HEK293T (cell line): Measurements from ENCODE around the gene FNDC3A.

Source experiments
- ARNT ChIP-seq: fragments of 450-650 bp; IDR thresholded peaks from 2 replicates; pipeline ENCODE4 v1.6.1; 2017; ENCODE audit warnings: mild to moderate bottlenecking
- ELF4 ChIP-seq: fragments of 450-650 bp; IDR thresholded peaks from 2 replicates; pipeline ENCODE4 v1.6.1; 2017; ENCODE audit warnings: antibody characterized with exemption
- FOXA1 ChIP-seq: fragments of 450-650 bp; IDR thresholded peaks from 2 replicates; pipeline ENCODE4 v1.6.1; 2016; ENCODE audit warnings: mild to moderate bottlenecking
- FOXK2 ChIP-seq: fragments of 450-650 bp; IDR thresholded peaks from 2 replicates; pipeline ENCODE4 v1.6.1; 2016; ENCODE audit warnings: mild to moderate bottlenecking
- LEF1 ChIP-seq: fragments of 450-650 bp; IDR thresholded peaks from 2 replicates; pipeline ENCODE4 v1.6.1; 2017; ENCODE audit warnings: mild to moderate bottlenecking, borderline replicate concordance
- SP1 ChIP-seq: fragments of 450-650 bp; IDR thresholded peaks from 2 replicates; pipeline ENCODE4 v1.6.1; 2017
- SUZ12 ChIP-seq: fragments of 450-650 bp; IDR thresholded peaks from 2 replicates; pipeline ENCODE4 v1.6.1; 2016; ENCODE audit warnings: mild to moderate bottlenecking
- TARDBP ChIP-seq: fragments of 450-650 bp; IDR thresholded peaks from 2 replicates; pipeline ENCODE4 v1.6.1; 2016
- ZNF384 ChIP-seq: fragments of 450-650 bp; IDR thresholded peaks from 2 replicates; pipeline ENCODE4 v1.6.1; 2016

DNA sequence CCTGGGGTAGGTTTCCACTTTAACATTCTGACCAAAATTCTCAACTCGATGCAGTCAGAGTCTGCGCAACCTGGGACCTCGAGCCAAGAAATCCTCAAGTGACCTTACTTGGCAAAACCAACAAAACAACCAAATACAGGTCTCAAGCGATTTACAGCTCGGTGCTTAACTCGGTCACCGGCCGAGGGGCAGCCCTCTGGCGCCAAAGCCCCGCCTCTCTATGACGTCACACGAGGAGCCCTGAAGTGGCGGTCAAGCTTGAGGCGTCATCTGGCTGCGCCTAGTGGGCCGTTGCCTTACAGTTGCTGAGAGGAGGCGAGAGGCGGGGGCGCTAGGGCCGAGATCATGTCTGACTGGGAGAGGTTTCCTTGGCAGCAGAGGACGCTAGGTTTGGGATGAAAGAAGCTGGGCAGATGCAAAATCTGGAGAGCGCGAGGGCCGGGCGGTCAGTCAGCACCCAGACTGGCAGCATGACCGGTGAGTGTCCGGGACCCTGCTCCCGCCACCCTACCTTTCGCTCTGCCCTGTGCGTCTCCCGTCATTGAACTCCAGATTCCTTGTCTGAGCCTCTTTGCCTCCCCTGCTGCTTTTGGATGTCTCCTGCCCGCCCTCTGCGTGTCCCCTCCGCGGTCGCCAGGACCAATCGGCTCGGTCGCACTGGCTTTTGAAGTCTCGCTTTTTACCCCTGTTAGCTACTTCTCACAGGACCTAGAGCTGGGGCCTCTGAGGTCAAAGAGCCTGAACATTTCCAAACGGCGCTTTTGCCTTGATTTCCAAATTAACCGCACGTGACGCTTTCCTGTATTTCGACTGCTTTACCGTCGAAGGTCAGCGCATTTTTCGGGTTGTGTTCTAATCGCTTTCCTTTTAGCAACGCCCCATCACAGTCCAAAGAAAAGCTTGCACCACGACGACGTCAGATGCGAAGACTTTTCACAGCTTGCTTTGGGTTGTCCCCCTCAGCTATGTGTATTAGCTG is 272.2 kb downstream of the FNDC3A start, which contains the start of gene CDADC1:
- TF ChIP-seq FOXA1 (no peak), SP1 (no peak), ELF4 (no peak), FOXK2 (no peak), ZNF384 (no peak), ARNT (no peak), LEF1 (no peak), SUZ12 (no peak), TARDBP (no peak)
